B cell (primary cell): ENCODE results near the gene WDR86.

Experiments used
- EZH2 ChIP-seq: IDR thresholded peaks from 2 replicates; pipeline ENCODE4 v1.6.1; 2012; ENCODE audit warnings: borderline replicate concordance, low read depth, mild to moderate bottlenecking, moderate library complexity, low read length; ENCODE audit not compliant: insufficient read depth, poor library complexity, severe bottlenecking
- TF ChIP-seq, protein P1 (sequence below): fragments of 200-600 bp; IDR thresholded peaks from one replicate; pipeline ENCODE4 v1.8.0; 2022; ENCODE audit warnings: antibody characterized with exemption, mild to moderate bottlenecking

DNA sequence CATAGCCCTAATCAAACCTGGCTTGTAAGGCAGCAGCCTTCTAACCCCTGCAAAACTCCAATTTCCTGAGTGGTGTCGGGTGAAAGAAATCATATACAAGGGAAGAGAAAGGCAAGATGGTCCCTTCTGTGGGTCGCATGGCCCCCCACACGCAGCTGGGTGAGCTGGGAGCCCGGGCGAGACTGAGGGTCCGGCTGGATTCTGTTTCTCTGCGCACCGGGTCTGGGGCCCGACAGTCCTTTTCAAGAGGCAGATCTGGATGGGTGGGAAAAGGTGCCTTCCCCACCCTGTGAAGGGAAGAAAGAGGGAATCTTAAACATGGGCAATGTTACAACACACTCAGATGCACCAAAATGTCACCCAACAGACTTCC lies 18.5 kb downstream of the WDR86 start:
- TF ChIP-seq EZH2, result no peak
- TF ChIP-seq, protein P1, sequence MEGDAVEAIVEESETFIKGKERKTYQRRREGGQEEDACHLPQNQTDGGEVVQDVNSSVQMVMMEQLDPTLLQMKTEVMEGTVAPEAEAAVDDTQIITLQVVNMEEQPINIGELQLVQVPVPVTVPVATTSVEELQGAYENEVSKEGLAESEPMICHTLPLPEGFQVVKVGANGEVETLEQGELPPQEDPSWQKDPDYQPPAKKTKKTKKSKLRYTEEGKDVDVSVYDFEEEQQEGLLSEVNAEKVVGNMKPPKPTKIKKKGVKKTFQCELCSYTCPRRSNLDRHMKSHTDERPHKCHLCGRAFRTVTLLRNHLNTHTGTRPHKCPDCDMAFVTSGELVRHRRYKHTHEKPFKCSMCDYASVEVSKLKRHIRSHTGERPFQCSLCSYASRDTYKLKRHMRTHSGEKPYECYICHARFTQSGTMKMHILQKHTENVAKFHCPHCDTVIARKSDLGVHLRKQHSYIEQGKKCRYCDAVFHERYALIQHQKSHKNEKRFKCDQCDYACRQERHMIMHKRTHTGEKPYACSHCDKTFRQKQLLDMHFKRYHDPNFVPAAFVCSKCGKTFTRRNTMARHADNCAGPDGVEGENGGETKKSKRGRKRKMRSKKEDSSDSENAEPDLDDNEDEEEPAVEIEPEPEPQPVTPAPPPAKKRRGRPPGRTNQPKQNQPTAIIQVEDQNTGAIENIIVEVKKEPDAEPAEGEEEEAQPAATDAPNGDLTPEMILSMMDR, result no peak
